ENCODE data around the gene KLF1.
"Not testable (repeated sequence)": the region's sequence is repeated elsewhere in the genome, so short reads cannot be mapped to it uniquely, and the experiment has no call there.

Gene KLF1

GRCh38 chr19:12856653-12857052 lies 30.3 kb downstream of the KLF1 start:
- Histone ChIP-seq H3K4ac (ENCODE audit: low read depth, low read length) (no peak overlapping the region), H3K9ac (ENCODE audit: low read length) (no peak overlapping the region), H2AK5ac (ENCODE audit: low read length) (no peak overlapping the region), H3K4me2 (ENCODE audit: low read length) (no peak overlapping the region), H3K4me3 (ENCODE audit: low read depth, low read length) (no peak overlapping the region), H3K9me3 (ENCODE audit: insufficient read depth, low read depth, low read length) (no peaks in the 10 kb centered on the region), H4K12ac (ENCODE audit: low read depth, low read length) (no peak overlapping the region), H4K91ac (ENCODE audit: low read depth, low read length) (no peak overlapping the region), H2AFZ (ENCODE audit: insufficient read depth, low read length, poor library complexity) (no peak overlapping the region), H3K18ac (ENCODE audit: low read length) (no peak overlapping the region), H3K23ac (ENCODE audit: low read length) (no peak overlapping the region), H3K14ac (ENCODE audit: low read length) (no peak overlapping the region), H4K8ac (ENCODE audit: low read depth, low read length) (no peak overlapping the region), H3K27ac (ENCODE audit: low read depth, low read length) (no peak overlapping the region), H2BK5ac (ENCODE audit: low read depth, low read length, poor library complexity) (no peak overlapping the region), H3K79me1 (ENCODE audit: low read length) (no peaks in the 10 kb centered on the region), H3K36me3 (ENCODE audit: control insufficient read depth in 1 of 2, insufficient read depth in 2 of 2, low read length in 2 of 2) (no peaks in the 10 kb centered on the region), H3K79me2 (ENCODE audit: control insufficient read depth, insufficient read depth, low read length, poor library complexity) (no peaks in the 10 kb centered on the region), H2BK120ac (ENCODE audit: insufficient read depth, low read length, poor library complexity) (no peak overlapping the region), H3K27me3 (ENCODE audit: insufficient read depth, low read length) (no peaks in the 10 kb centered on the region), H2BK12ac (ENCODE audit: low read length) (no peak overlapping the region), H3K4me1 (ENCODE audit: control insufficient read depth in 1 of 2, insufficient read depth in 2 of 2, low read length in 2 of 2) (no peaks in the 10 kb centered on the region)
- DNase-seq: no peak
- WGBS (ENCODE audit: extremely low coverage, insufficient coverage, insufficient read length): no CpG with 5 or more reads among the region's 1 CpG

GRCh38 chr19:12847159-12848139 lies 39.6 kb downstream of the KLF1 start:
- peak overlapping the region; percentile 8 for H4K8ac ChIP-seq (ENCODE audit: low read depth, low read length)
- no peak overlapping the region for H3K18ac ChIP-seq (ENCODE audit: low read length)
- H3K27ac ChIP-seq (ENCODE audit: low read depth, low read length): no peak overlapping the region
- WGBS (ENCODE audit: extremely low coverage, insufficient coverage, insufficient read length): no CpG with 5 or more reads among the region's 69 CpGs
- no peak overlapping the region for H2BK5ac ChIP-seq (ENCODE audit: low read depth, low read length, poor library complexity)
- H3K14ac ChIP-seq (ENCODE audit: low read length): no peak overlapping the region
- H2AFZ ChIP-seq (ENCODE audit: insufficient read depth, low read length, poor library complexity): peak overlapping the region; percentile 57
- no peak overlapping the region for H2AK5ac ChIP-seq (ENCODE audit: low read length)
- no peaks in the 10 kb centered on the region for H3K79me2 ChIP-seq (ENCODE audit: control insufficient read depth, insufficient read depth, low read length, poor library complexity)
- DNase-seq: peak; percentile 82 to 90
- no peak overlapping the region for H3K4me3 ChIP-seq (ENCODE audit: low read depth, low read length)
- no peak overlapping the region for H2BK120ac ChIP-seq (ENCODE audit: insufficient read depth, low read length, poor library complexity)
- no peak overlapping the region for H2BK12ac ChIP-seq (ENCODE audit: low read length)
- peak overlapping the region; percentile 57 for H3K4me2 ChIP-seq (ENCODE audit: low read length)
- H4K12ac ChIP-seq (ENCODE audit: low read depth, low read length): no peak overlapping the region
- H3K4me1 ChIP-seq (ENCODE audit: control insufficient read depth in 1 of 2, insufficient read depth in 2 of 2, low read length in 2 of 2): peaks cover 0 to 3% of the 10 kb centered on the region in 2 experiments
- no peak overlapping the region for H3K23ac ChIP-seq (ENCODE audit: low read length)
- no peak overlapping the region for H3K9ac ChIP-seq (ENCODE audit: low read length)
- H3K79me1 ChIP-seq (ENCODE audit: low read length): no peaks in the 10 kb centered on the region
- H3K36me3 ChIP-seq (ENCODE audit: control insufficient read depth in 1 of 2, insufficient read depth in 2 of 2, low read length in 2 of 2): no peaks in the 10 kb centered on the region
- no peak overlapping the region for H4K91ac ChIP-seq (ENCODE audit: low read depth, low read length)
- H3K27me3 ChIP-seq (ENCODE audit: insufficient read depth, low read length): no peaks in the 10 kb centered on the region
- peaks cover 3% of the 10 kb centered on the region for H3K9me3 ChIP-seq (ENCODE audit: insufficient read depth, low read depth, low read length)
- no peak overlapping the region for H3K4ac ChIP-seq (ENCODE audit: low read depth, low read length)

GRCh38 chr19:12846613-12847012 lies 40.4 kb downstream of the KLF1 start:
- not testable (repeated sequence) for H3K27me3 ChIP-seq (ENCODE audit: insufficient read depth, low read length); H2BK120ac ChIP-seq (ENCODE audit: insufficient read depth, low read length, poor library complexity); H3K14ac ChIP-seq (ENCODE audit: low read length); H3K9ac ChIP-seq (ENCODE audit: low read length); H3K27ac ChIP-seq (ENCODE audit: low read depth, low read length); H3K18ac ChIP-seq (ENCODE audit: low read length); H2BK12ac ChIP-seq (ENCODE audit: low read length); H3K36me3 ChIP-seq (ENCODE audit: control insufficient read depth in 1 of 2, insufficient read depth in 2 of 2, low read length in 2 of 2); H3K4ac ChIP-seq (ENCODE audit: low read depth, low read length); H2BK5ac ChIP-seq (ENCODE audit: low read depth, low read length, poor library complexity); H3K4me2 ChIP-seq (ENCODE audit: low read length); H2AK5ac ChIP-seq (ENCODE audit: low read length); H3K79me2 ChIP-seq (ENCODE audit: control insufficient read depth, insufficient read depth, low read length, poor library complexity); H3K4me3 ChIP-seq (ENCODE audit: low read depth, low read length); H2AFZ ChIP-seq (ENCODE audit: insufficient read depth, low read length, poor library complexity); DNase-seq; H4K91ac ChIP-seq (ENCODE audit: low read depth, low read length); H3K4me1 ChIP-seq (ENCODE audit: control insufficient read depth in 1 of 2, insufficient read depth in 2 of 2, low read length in 2 of 2); H3K79me1 ChIP-seq (ENCODE audit: low read length); H4K8ac ChIP-seq (ENCODE audit: low read depth, low read length); H3K9me3 ChIP-seq (ENCODE audit: insufficient read depth, low read depth, low read length); H4K12ac ChIP-seq (ENCODE audit: low read depth, low read length); H3K23ac ChIP-seq (ENCODE audit: low read length)
- no CpG with 5 or more reads among the region's 7 CpGs for WGBS (ENCODE audit: extremely low coverage, insufficient coverage, insufficient read length)

GRCh38 chr19:12843999-12844732 lies 42.8 kb downstream of the KLF1 start:
- no peak overlapping the region for H3K4me3 ChIP-seq (ENCODE audit: low read depth, low read length)
- no peak overlapping the region for H4K12ac ChIP-seq (ENCODE audit: low read depth, low read length)
- H3K27me3 ChIP-seq (ENCODE audit: insufficient read depth, low read length): peaks cover 4% of the 10 kb centered on the region
- peaks cover 3 to 10% of the 10 kb centered on the region in 2 experiments for H3K4me1 ChIP-seq (ENCODE audit: control insufficient read depth in 1 of 2, insufficient read depth in 2 of 2, low read length in 2 of 2)
- H3K18ac ChIP-seq (ENCODE audit: low read length): no peak overlapping the region
- H2BK120ac ChIP-seq (ENCODE audit: insufficient read depth, low read length, poor library complexity): no peak overlapping the region
- H4K8ac ChIP-seq (ENCODE audit: low read depth, low read length): no peak overlapping the region
- peaks cover 8% of the 10 kb centered on the region for H3K9me3 ChIP-seq (ENCODE audit: insufficient read depth, low read depth, low read length)
- no peaks in the 10 kb centered on the region for H3K36me3 ChIP-seq (ENCODE audit: control insufficient read depth in 1 of 2, insufficient read depth in 2 of 2, low read length in 2 of 2)
- DNase-seq: peak in 1 of 2 donors; percentile 46
- no peaks in the 10 kb centered on the region for H3K79me2 ChIP-seq (ENCODE audit: control insufficient read depth, insufficient read depth, low read length, poor library complexity)
- H3K27ac ChIP-seq (ENCODE audit: low read depth, low read length): no peak overlapping the region
- no peak overlapping the region for H3K4ac ChIP-seq (ENCODE audit: low read depth, low read length)
- H3K23ac ChIP-seq (ENCODE audit: low read length): no peak overlapping the region
- H4K91ac ChIP-seq (ENCODE audit: low read depth, low read length): no peak overlapping the region
- no peak overlapping the region for H2AK5ac ChIP-seq (ENCODE audit: low read length)
- H3K14ac ChIP-seq (ENCODE audit: low read length): no peak overlapping the region
- no peak overlapping the region for H3K9ac ChIP-seq (ENCODE audit: low read length)
- H2BK5ac ChIP-seq (ENCODE audit: low read depth, low read length, poor library complexity): no peak overlapping the region
- H3K79me1 ChIP-seq (ENCODE audit: low read length): no peaks in the 10 kb centered on the region
- H3K4me2 ChIP-seq (ENCODE audit: low read length): no peak overlapping the region
- H2BK12ac ChIP-seq (ENCODE audit: low read length): no peak overlapping the region
- H2AFZ ChIP-seq (ENCODE audit: insufficient read depth, low read length, poor library complexity): no peak overlapping the region
- WGBS (ENCODE audit: extremely low coverage, insufficient coverage, insufficient read length): no CpG with 5 or more reads among the region's 3 CpGs
